Measurements from ENCODE around the gene EIF2B2.
"Not testable (repeated sequence)": the region's sequence is repeated elsewhere in the genome, so short reads cannot be mapped to it uniquely, and the experiment has no call there.

EIF2B2 gene

DNA sequence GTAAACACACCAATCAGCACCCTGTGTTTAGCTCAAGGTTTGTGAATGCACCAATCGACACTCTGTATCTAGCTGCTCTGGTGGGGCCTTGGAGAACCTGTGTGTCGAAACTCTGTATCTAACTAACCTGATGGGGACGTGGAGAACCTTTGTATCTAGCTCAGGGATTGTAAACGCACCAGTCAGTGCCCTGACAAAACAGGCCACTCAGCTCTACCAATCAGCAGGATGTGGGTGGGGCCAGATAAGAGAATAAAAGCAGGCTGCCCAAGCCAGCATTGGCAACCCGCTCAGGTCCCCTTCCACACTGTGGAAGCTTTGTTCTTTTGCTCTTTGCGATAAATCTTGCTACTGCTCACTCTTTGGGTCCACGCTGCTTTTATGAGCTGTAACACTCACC lies 6.9 kb upstream of the EIF2B2 start:
- not testable (repeated sequence) for DNase-seq

DNA sequence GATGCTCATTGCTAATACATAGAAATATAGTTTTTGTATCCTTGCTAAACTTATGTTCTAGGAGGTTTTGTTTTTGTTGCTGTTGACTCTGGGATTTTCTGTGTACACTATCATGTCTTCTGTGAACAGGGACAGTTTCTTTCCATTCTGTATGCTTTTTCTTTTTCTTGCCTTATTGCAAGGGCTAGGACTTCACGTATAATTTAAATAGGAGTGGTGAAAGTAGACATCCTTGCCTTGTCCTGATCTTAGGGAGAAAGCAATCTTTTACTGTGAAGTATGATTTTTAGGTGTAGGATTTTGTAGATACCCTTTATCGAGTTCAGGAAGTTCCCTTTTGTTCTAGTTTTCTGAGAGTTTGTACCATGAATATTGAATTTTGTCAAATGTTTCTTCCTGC lies 1.5 kb upstream of the EIF2B2 start:
- DNase-seq, result no peak

DNA sequence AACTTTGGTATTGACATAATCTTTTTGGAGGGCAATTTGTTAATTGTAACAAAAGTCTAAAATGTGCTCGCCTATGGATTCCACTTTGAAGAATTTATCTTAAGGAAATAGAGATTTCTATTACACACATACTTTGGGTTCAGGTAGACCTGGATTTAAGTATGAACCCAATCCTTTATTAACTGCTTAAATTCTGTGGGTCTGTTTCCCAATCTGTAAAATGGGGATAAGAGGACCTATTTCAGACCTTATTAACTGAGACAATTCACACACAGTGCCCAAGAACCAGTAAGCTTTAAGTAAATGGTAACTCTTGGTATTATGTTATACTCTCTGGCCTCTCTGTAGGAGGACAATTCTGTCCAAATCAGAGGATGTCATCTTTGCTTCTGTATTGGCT lies 822 bp upstream of the EIF2B2 start:
- no peak for DNase-seq

DNA sequence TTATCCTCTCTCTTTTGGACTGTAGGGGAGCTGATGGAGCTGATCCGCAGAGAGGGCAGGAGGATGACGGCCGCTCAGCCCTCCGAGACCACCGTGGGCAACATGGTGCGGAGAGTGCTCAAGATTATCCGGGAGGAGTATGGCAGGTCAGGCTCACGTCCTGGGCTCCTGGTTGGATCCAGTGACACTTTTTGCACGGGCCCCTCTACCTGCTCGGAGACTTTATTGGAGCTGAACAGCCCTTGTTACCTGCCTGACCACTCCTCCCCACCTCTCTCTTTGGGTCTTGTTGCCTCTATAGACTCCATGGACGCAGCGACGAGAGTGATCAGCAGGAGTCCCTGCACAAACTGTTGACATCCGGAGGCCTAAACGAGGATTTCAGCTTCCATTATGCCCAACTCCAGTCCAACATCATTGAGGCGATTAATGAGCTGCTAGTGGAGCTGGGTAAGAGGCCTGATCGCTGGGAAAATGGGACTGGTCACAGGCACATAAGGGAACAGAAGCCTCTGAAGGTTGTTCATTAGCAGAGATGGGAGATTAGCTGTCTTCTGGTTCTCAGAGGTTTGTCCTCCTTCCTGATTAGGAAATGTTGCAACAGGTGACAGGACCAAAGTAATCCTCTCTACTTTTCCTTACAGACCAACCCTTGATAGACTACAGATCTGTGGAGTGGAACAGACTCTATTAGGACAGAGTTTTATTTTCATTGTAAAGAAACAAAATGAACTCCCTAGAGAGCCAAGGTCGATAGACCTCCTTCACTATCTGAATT lies 718 bp downstream of the EIF2B2 start:
- DNase-seq, result no peak

DNA sequence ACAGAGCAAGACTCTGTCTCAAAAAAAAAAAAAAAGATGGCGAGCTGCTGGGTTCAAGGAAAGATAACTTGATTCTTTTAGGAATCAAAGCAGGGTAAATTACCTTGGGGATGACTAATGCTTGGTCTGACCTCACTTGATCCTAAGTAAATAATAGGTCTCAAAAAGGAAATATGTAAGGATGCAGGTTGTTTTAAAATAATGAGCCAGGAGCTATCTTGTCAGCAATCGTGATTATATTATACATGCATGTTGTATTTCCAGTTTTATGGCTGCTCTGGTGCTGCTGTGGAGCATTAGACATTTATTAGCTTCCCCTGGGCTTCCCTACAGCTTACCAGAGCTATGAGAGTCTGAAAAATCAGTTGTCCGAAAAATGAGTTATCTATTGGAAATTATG lies 2.6 kb downstream of the EIF2B2 start:
- no peak for DNase-seq

DNA sequence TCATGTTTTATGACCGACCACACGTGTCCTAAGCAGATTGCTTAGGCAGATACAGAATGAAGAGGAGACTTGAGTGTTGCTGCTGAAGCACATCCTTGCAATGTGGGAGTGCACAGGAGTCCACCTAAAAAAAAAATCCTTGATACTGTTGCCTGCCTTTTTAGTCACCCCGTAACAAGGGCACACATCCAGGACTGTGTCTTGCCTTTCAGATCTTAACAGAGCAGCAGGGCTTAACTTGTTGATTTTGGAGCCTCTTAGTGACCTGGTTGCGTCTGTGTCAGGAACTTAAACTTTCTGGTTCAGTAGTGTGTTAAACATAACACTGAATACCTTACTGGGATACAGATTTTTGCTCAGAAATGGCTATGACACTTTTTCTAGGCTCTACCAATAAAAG lies 6.5 kb downstream of the EIF2B2 start:
- no peak for DNase-seq

DNA sequence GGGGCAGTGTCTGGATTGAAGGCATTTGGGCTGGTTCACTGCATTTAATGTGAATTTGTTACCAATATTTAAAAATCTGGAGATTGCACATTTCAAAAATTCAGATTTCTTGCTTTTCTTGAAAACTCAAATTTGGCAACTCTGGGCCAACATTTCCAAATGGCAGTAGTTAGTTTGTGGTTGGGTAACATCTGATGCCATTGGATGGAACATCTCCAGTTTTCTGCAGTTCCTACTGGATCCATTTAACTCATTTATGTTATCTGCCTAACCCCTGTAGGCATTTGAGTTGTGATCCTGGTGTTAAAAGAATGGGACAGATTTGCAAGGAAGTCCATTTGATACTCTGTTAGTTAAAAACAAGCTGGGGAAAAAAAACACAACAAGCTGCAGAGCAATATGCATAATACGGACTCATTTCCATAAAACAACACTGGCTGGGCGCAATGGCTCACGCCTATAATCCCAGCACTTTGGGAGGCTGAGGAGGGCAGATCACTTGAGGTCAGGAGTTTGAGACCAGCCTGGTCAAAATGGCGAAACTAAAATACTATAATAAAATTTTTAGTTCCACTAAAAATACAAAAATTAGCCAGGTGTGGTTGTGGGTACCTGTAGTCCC lies 7.9 kb downstream of the EIF2B2 start:
- DNase-seq, result peak; percentile 12 to 23

DNA sequence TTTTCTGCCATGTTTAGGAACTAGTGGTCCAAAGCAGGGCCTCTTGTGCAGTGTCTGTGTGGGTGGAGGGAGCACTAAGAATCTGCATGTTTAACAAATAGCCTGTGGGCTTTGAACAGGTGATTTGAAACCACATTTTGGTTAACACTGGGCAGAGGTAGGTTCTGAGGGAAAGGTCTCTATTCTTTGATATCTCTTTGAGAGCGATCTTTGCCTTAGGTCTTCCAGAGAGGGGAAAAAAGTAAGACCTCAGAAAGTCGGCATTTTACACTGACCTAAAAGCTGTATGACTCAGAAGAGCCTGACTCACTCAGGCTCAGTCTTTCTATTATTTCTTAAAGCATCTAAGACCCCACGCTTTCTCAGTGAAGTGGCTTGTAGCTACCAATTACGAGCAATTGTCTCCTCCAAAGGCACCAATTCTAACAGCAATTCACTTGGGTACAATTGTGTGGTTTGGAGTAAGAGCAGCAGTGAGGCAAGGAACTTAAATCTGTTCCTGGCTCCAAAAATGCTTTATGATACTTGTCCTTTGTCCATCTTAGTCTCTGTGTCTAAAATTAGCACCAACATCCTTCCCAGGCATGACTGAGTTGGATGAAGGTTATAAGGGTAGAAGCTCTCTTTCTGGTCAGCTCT lies 8.8 kb downstream of the EIF2B2 start:
- no peak for DNase-seq

DNA sequence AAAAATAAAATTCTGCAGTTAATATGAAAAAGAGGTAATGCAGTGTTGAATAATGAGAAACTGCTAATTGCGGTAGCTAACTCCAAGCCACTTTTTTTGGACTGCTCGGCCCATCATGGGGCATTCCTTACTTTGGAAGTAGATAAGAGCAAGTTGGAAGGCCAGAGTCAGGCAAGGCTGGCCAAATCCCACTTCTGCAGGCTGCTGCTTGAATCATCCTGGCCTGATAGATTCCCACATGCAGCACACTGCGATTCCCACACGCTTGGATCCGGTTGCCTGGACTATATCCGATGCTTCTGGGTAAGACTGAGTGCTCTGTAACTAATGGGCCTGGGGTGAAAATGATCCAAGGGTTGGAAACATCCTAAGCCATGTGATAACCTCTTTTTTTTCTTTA lies 10.6 kb downstream of the EIF2B2 start:
- DNase-seq, result no peak

DNA sequence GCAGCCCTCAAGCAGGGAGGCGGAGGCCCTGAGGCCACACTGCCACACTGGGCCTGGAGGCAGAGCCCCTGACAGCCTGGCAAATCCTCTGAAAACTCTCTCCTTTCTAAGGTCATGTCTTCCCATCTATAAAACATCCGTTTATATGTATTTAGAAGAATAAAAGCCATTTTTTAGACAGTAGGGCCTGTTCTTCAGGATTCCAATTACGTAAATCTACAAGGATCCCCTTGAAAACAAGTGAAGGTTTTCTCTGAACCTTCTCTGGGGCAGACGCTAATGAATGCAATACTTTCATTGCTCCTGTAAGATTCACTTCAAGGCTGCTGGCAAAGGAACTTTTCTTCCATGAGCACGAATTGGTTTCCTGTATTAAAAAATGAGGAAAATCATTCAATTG lies 12.8 kb downstream of the EIF2B2 start:
- DNase-seq, result no peak

DNA sequence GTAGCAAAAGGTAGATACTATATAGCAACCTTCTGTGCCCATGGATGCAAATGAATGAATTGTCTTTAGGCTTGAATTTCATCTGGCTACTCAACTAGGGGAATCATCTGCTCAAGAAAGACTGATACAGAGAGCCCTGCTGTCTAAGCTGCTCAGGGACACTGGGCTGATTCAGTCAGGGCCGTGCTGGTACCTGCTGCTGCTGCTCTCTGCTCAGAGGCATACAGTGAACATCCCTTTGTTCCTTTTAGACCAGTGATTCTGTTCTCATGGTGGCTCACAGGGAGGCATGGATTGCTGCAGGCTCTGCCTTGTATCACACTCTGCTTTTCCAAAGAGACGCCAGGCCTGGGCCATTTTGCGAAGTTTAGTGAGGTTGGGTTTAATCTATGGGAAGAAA lies 14.1 kb downstream of the EIF2B2 start:
- DNase-seq, result no peak

DNA sequence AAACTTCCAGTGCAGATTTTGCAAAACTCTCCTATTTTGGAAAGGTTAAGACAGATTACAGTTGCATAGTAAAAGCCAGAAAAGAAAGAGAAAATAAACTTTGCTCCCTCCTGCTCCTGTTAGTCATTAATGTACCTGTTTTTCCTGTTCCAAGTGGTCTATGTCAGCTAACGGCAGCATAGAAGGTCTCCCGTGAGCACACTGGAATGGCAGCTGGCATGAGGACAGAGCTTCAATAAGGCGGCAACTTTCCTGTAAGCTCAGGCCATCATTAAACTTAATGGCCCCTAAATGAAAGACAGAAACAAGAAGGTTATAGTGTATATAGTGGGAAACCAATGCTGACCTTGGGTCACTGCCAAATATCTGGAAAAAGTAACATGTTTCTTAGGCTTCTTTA lies 16.0 kb downstream of the EIF2B2 start:
- DNase-seq, result no peak

DNA sequence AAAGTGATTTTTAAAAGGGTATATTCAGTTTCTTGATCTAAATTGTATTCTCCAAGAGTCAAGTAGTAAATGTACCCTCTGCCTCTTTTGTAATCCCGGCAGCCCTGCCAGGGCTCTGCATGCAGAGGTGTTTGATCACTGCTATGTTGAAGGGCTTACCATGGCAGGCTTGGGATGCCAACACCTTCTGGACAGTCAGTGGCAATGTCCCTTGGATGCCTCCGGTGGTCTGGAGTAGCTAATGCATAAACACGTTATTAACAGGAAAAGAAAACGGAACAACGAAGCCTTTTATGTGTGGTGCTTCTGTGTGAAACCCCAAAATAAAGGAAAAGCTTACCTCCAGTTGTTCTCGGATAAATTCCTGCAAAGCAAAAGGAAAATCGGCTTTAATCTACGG lies 19.9 kb downstream of the EIF2B2 start:
- peak in 1 of 2 experiments; percentile 2 for DNase-seq

DNA sequence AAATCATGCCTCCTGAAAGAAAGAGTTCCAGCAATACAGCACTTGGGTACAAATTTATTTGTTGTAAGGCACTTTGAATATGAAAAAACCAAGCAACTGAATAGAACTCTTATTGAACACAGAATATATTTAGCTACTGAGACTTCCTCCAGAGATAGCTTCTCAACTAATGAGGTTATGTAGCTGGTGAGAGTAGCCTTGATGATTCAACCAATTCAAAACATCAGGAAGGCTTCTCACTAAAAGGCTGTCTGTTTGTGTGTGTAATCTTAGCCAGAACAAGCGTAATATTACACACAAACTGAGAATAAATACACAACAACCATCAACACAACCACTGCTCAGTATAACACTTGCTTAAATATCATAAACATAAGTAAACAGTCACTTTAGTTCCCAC lies 20.4 kb downstream of the EIF2B2 start:
- no peak for DNase-seq

DNA sequence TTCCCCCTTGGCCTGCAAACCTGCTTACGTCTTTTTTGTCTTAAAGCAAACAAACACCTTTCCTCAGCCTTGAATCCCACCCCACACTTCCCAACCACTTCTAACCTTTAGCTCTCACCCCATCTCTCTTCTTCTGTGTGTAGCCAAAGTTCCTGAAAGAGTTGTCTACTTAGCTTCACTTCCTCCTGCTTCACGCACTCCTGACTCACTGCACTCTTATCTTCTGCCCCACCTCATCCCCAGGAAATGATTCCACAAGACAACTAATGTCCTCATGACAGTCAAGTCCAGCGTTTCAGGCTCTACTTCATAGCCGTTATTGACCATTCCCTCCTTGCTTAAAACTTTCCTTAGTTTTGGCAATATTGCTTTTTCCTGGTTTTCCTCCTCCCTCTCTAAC lies 22.4 kb downstream of the EIF2B2 start:
- no peak for DNase-seq

DNA sequence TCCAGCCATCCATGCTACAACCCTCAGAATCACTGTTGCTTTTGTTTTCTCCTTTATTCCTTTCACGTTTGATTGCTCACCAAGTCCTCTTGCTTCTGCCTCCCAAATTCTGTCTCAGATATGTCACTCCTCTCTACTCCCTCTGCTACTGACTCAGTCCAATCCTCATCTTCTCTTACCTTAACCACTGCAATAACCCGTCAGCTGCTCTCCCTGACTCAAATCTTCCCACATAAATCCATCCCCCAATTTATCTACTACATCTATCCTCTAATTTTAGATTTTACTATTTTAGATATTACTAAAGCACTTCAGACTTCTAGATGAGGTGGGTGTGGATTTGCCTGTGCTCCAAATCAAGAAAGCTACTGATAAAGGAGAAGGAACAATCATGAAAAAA lies 23.2 kb downstream of the EIF2B2 start:
- DNase-seq, result no peak

DNA sequence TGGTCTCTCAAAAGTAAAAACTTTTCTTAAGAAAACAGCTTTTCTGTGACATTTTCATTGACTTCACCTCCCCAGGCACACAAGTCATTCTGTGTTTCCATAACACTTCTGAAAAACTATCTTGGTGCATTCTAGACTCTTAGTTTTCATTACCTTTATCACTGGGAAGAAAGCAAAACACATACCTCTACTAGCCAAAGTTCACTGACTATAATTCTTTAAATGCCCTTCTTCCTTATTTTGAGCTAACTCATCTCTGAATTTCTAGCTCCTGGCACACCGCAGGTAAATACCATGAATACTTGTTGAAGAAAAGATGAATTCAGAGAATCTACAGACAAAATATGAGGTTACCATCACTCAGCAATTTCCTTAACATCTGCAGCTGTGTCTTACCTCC lies 27.4 kb downstream of the EIF2B2 start:
- DNase-seq, result no peak

DNA sequence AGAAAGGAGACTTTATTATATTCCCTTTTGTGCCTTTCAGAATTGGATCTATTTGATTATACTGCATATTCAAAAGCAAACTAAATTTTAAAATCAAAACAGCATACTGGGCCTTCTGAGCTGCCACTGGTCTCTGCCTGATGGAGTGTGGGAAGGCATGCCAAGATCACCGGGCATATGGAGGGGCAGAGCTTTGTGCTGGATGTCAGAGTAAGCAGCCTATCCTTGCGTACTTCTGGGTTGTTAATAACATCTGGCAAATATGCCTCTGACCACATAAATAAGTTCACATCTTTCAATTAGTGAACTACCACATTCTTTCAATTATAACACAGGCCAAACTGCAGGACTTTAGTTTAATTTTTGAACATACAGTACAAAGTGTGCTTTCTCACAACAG lies 30.2 kb downstream of the EIF2B2 start:
- DNase-seq, result no peak

DNA sequence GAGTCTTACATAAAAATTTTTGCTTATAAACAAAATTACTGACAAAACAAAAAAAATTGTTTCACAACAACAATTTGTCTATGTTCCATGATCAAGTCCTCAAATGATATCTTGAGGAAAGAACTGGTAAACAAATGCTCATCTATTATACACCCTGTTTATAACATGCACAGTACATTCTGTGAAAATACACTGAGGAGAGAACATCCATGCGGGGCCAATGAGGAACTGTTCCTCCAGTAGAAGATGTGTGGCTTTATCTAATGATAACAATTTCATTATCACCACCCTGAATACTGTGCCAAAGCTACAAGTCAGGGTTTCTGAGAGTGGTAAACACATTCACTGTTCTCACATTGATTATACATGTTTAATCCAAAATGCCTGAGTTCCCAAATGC lies 37.8 kb downstream of the EIF2B2 start:
- DNase-seq, result no peak

DNA sequence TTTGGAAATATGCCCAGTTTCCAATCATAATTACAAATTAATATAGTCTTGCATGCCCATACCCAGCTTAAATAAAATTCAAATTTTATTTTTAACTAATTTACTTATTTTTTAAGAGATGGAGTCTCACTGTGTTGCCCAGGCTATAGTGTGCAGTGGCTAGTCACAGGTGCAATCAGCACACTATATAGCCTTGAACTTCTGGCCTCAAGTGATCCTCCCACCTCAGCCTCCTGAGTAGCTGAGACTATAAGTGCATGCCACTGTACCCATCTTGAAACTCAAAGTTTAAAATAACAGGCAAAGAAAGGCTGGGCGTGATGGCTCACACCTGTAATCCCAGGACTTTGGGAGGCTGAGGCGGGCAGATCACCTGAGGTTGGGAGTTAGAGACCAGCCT lies 38.2 kb downstream of the EIF2B2 start:
- DNase-seq, result no peak

DNA sequence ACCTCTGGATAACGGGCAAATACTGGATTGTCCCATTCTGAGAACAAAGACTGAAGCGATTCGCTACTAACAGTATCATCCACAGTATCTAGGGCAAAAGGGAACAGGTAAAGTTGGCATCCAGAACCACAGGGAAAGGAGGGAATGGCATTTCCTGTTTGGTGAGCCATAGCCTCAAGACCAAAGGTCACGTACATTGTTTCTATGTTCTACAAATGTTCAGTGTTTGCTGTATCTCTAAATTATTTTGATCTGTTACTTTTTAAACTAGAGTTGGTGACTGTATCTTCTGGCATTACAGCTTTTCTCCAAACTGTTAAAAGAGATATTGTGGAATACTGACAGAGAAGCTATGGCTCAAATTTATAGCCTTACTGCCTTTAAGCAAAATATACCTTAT lies 38.9 kb downstream of the EIF2B2 start:
- no peak for DNase-seq

DNA sequence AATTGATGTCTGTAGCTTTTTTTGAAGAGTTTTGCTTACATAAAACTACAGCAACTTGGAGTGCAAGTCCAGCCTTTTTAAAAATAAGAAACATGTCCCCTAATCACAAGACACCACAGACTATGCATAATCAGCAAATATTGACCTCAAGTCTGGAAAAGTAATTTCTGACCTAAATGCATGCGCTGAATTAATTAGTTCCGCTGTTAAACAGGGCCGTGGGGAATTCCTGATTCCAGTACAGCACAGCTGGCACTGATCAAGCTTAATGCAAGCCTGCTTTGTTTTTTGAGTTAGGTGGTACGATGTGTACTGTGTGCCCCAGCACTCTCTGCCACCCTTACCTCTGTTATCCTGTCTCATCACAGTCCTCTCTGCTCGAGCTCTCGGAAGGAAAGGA lies 39.3 kb downstream of the EIF2B2 start:
- DNase-seq, result no peak

DNA sequence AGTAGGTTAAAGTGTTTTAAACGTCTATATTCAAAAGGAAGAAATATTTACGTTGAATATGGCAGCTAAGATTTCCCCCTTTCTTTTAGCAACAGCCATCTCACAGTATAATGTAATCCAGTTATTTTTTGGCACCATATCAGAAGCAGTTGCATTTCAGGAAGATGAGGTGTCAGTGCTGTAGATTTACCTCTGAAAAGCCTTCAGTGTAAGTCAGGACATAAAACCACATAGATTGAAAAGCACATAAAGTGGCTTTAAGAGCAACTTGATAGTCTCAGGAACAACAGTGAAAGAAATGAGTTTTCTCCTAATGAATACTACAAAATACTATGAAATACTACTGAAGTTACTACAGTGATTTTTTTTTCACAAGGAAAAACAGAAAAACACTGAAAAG lies 41.6 kb downstream of the EIF2B2 start:
- no peak for DNase-seq

DNA sequence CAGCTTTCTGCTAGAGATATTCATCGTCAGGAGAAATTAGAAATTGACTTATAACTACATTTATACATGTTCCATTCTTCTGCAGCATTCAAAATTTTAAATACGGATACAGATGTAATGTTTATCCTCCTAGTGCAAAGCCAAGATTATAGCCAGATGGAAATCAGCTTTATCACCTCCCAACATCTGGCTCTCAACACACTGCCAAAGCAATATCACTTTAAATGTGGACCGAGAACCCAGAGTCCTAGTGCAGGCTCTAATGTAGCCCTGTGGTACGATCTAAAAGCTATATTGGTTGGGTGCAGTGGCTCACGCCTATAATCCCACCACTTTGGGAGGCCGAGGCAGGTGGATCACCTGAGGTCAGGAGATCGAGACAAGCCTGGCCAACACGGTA lies 42.0 kb downstream of the EIF2B2 start:
- DNase-seq, result no peak

DNA sequence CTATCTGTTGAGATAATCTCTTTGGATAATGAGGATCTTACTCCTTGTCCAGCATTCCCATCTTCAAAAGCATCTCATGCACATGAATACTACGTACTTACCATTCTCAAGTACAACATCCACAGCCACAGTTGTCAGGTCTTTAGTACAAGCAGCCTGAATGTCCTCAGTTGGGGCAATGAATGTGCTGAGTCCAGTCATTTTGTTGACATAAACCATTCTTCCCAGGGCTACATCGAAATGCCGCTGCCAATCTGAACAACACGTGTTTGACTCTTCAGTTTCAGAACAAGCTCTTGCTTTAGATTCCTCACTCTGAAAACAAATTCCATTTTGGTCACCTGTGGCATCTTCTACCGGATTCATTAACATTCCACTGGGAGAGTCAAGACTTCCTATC lies 43.6 kb downstream of the EIF2B2 start:
- no peak for DNase-seq
